BLaER1 treated with 17β-estradiol and CSF1 and Interleukin-3, amounts not matched to agents 10 nM and 100 nM (cell line): Measurements from ENCODE around the gene HES4.

Experiments used
- H3K27ac ChIP-seq, 11 experiments: shearing (Covaris generic); formaldehyde crosslinking; 2 replicates each; pipeline ENCODE4 v1.8.1; 2022
- H3K27me3 ChIP-seq, 11 experiments: shearing (Covaris generic); formaldehyde crosslinking; 2 replicates each; pipeline ENCODE4 v1.8.1; 2022
- H3K36me3 ChIP-seq, 11 experiments: shearing (Covaris generic); formaldehyde crosslinking; 2 replicates each; pipeline ENCODE4 v1.8.1; 2022
- H3K4me1 ChIP-seq, 10 experiments: shearing (Covaris generic); formaldehyde crosslinking; 2 replicates each; pipeline ENCODE4 v1.8.1; 2022
- H3K4me2 ChIP-seq, 11 experiments: shearing (Covaris generic); formaldehyde crosslinking; 2 replicates each; pipeline ENCODE4 v1.8.1; 2022
- H3K4me3 ChIP-seq, 10 experiments: shearing (Covaris generic); formaldehyde crosslinking; 2 replicates each; pipeline ENCODE4 v1.8.1; 2022
- H3K9ac ChIP-seq, 11 experiments: shearing (Covaris generic); formaldehyde crosslinking; 2 replicates each; pipeline ENCODE4 v1.8.1; 2022
- H3K9me3 ChIP-seq, 11 experiments: shearing (Covaris generic); formaldehyde crosslinking; replicated peaks in 1 of 11; 2 replicates each; pipeline ENCODE4 v1.8.1; 2022
- H4K20me1 ChIP-seq, 11 experiments: shearing (Covaris generic); formaldehyde crosslinking; 2 replicates each; pipeline ENCODE4 v1.8.1; 2022
- Cebpa-rat ChIP-seq, 11 experiments: shearing (Covaris generic); IDR thresholded peaks; 2 replicates each; pipeline ENCODE4 v1.8.1; 2022

Gene HES4

GRCh38 chr1:952603-953002 lies 47.3 kb downstream of the HES4 start:
- Histone ChIP-seq H3K4me1 (peaks cover 22 to 29% (median 26%) of the 10 kb centered on the region in 10 experiments), H3K27me3 (no peaks in the 10 kb centered on the region), H3K9ac (no peak overlapping the region), H3K36me3 (peaks cover 85 to 100% (median 98%) of the 10 kb centered on the region in 11 experiments), H3K9me3 (no peaks in the 10 kb centered on the region), H3K4me2 (no peak overlapping the region), H3K4me3 (no peak overlapping the region), H3K27ac (no peak overlapping the region), H4K20me1 (peaks cover 19 to 100% (median 100%) of the 10 kb centered on the region in 11 experiments; a peak in 21 of 22 replicates)
- no peak for TF ChIP-seq Cebpa-rat (IDR thresholded peaks at IDR 0.05)

- H3K4me1 ChIP-seq: peaks cover 18 to 25% (median 22%) of the 10 kb centered on the region in 10 experiments; a peak in 19 of 20 replicates
- TF ChIP-seq Cebpa-rat (IDR thresholded peaks at IDR 0.05): no peak
- peaks cover 89 to 100% (median 100%) of the 10 kb centered on the region in 11 experiments for H3K36me3 ChIP-seq
- H3K9ac ChIP-seq: no peak overlapping the region
- no peaks in the 10 kb centered on the region for H3K27me3 ChIP-seq
- no peaks in the 10 kb centered on the region for H3K9me3 ChIP-seq
- no peak overlapping the region for H3K4me2 ChIP-seq
- no peak overlapping the region for H3K27ac ChIP-seq
- no peak overlapping the region for H3K4me3 ChIP-seq
- H4K20me1 ChIP-seq: peaks cover 19 to 100% (median 100%) of the 10 kb centered on the region in 11 experiments; a peak in 21 of 22 replicates
These were observed 47.7 kb downstream of the HES4 start for GRCh38 chr1:952201-952600.

GRCh38 chr1:951364-951763 lies 48.5 kb downstream of the HES4 start:
- no peak for TF ChIP-seq Cebpa-rat (IDR thresholded peaks at IDR 0.05)
- no peak overlapping the region for H3K9ac ChIP-seq
- 0 out of 22 replicates have a peak, but pooled peaks cover 0 to under 1% (median 0%) of the 10 kb centered on the region in 11 experiments for H3K27me3 ChIP-seq
- H3K36me3 ChIP-seq: peaks cover 88 to 100% (median 100%) of the 10 kb centered on the region in 11 experiments
- H3K4me2 ChIP-seq: no peak overlapping the region
- H3K9me3 ChIP-seq: no peaks in the 10 kb centered on the region
- no peak overlapping the region for H3K4me3 ChIP-seq
- peaks cover 9 to 17% (median 14%) of the 10 kb centered on the region in 10 experiments; a peak in 18 of 20 replicates for H3K4me1 ChIP-seq
- peaks cover 19 to 100% (median 100%) of the 10 kb centered on the region in 11 experiments; a peak in 21 of 22 replicates for H4K20me1 ChIP-seq
- H3K27ac ChIP-seq: no peak overlapping the region

GRCh38 chr1:950881-951280 lies 49.0 kb downstream of the HES4 start:
- Histone ChIP-seq H3K27ac (no peak overlapping the region), H3K4me1 (peaks cover 7 to 17% (median 12%) of the 10 kb centered on the region in 10 experiments; a peak in 19 of 20 replicates), H3K4me2 (no peak overlapping the region), H4K20me1 (peaks cover 19 to 100% (median 100%) of the 10 kb centered on the region in 11 experiments; a peak in 21 of 22 replicates), H3K4me3 (no peak overlapping the region), H3K27me3 (peaks cover 0 to 5% (median 0%) of the 10 kb centered on the region in 11 experiments; a peak in 1 of 22 replicates), H3K36me3 (peaks cover 92 to 100% (median 100%) of the 10 kb centered on the region in 11 experiments), H3K9me3 (no peaks in the 10 kb centered on the region), H3K9ac (no peak overlapping the region)
- TF ChIP-seq Cebpa-rat (IDR thresholded peaks at IDR 0.05): no peak

- H3K27ac ChIP-seq: no peak overlapping the region
- no peak for TF ChIP-seq Cebpa-rat (IDR thresholded peaks at IDR 0.05)
- H3K4me1 ChIP-seq: peaks cover 6 to 17% (median 12%) of the 10 kb centered on the region in 10 experiments
- no peak overlapping the region for H3K9ac ChIP-seq
- H3K27me3 ChIP-seq: peaks cover 0 to 11% (median 0%) of the 10 kb centered on the region in 11 experiments; a peak in 5 of 22 replicates
- no peak overlapping the region for H3K4me2 ChIP-seq
- peaks cover 98 to 100% (median 100%) of the 10 kb centered on the region in 11 experiments for H3K36me3 ChIP-seq
- H3K9me3 ChIP-seq: no peaks in the 10 kb centered on the region
- no peak overlapping the region for H3K4me3 ChIP-seq
- H4K20me1 ChIP-seq: peaks cover 19 to 100% (median 100%) of the 10 kb centered on the region in 11 experiments; a peak in 21 of 22 replicates
These were observed 49.6 kb downstream of the HES4 start for GRCh38 chr1:950268-950667.
